ENCODE results near the gene HRG.
"Not testable (repeated sequence)": the region's sequence is repeated elsewhere in the genome, so short reads cannot be mapped to it uniquely, and the experiment has no call there.

GRCh38 chr3:186690304-186690703, 24.5 kb downstream of the HRG start:
- not testable (repeated sequence) for TF ChIP-seq POLR2A, CTCF (IDR thresholded peaks at IDR 0.05)
